Measurements from ENCODE around the gene OLIG3. TPM values are rescaled to one million over a fixed set of nuclear protein-coding genes. Genes with fewer than 3 reads are reported as not detected.

The OLIG3 gene
- total RNA-seq, 1 experiment from 2014 or later = not detected

- BruUV-seq (replicated peaks) = no TSS peak
- Histone ChIP-seq H3K9me3 (ENCODE audit: low read depth, low read length, poor library complexity, severe bottlenecking) (no peaks in the 10 kb centered on the region), H3K27ac (ENCODE audit: low read depth, low read length, poor library complexity, severe bottlenecking) (no peak overlapping the region), H3K36me3 (ENCODE audit: insufficient read depth, low read length, poor library complexity, severe bottlenecking) (no peaks in the 10 kb centered on the region), H3K4me3 (ENCODE audit: low read depth, low read length, poor library complexity, severe bottlenecking) (no peak overlapping the region), H3K27me3 (replicated peaks; ENCODE audit: insufficient read depth, low read depth, low read length, poor library complexity) (peaks cover 100% of the 10 kb centered on the region), H3K4me1 (ENCODE audit: insufficient read depth, low read length, poor library complexity, severe bottlenecking) (no peaks in the 10 kb centered on the region)
- CTCF ChIA-PET = no interaction called here
- POLR2A ChIA-PET (ENCODE audit: low non-redundant PET) = no interaction called here
- TF ChIP-seq CTCF (conservative IDR thresholded peaks at IDR 0.05; ENCODE audit: low read depth, low read length) (no peak), EZH2 (IDR thresholded peaks at IDR 0.05; ENCODE audit: borderline replicate concordance, low read depth, low read length, poor library complexity, severe bottlenecking) (peak; percentile 16)
- DNase-seq (ENCODE audit: low spot score) = no peak
- intact Hi-C loops (cut with micrococcal nuclease; ENCODE audit: unreplicated experiment) = no loop called here
Observed at GRCh38 chr6:137494988-137495702, 951 bp upstream of the OLIG3 start.

- Histone ChIP-seq H3K4me3 (ENCODE audit: low read depth, low read length, poor library complexity, severe bottlenecking) (no peak overlapping the region), H3K36me3 (ENCODE audit: insufficient read depth, low read length, poor library complexity, severe bottlenecking) (no peaks in the 10 kb centered on the region), H3K9me3 (ENCODE audit: low read depth, low read length, poor library complexity, severe bottlenecking) (no peaks in the 10 kb centered on the region), H3K27ac (ENCODE audit: low read depth, low read length, poor library complexity, severe bottlenecking) (no peak overlapping the region), H3K27me3 (replicated peaks; ENCODE audit: insufficient read depth, low read depth, low read length, poor library complexity) (peaks cover 100% of the 10 kb centered on the region), H3K4me1 (ENCODE audit: insufficient read depth, low read length, poor library complexity, severe bottlenecking) (no peaks in the 10 kb centered on the region)
- intact Hi-C loops (cut with micrococcal nuclease; ENCODE audit: unreplicated experiment) = no loop called here
- no peak for DNase-seq (ENCODE audit: low spot score)
- ChIA-PET POLR2A (ENCODE audit: low non-redundant PET) (no interaction called here), CTCF (no interaction called here)
- TF ChIP-seq CTCF (conservative IDR thresholded peaks at IDR 0.05; ENCODE audit: low read depth, low read length) = no peak
- peak; percentile 99 for TF ChIP-seq EZH2 (IDR thresholded peaks at IDR 0.05; ENCODE audit: borderline replicate concordance, low read depth, low read length, poor library complexity, severe bottlenecking)
- BruUV-seq (replicated peaks) = no TSS peak
Observed at GRCh38 chr6:137493218-137494038, 766 bp downstream of the OLIG3 start.

- H3K9me3 ChIP-seq (ENCODE audit: low read depth, low read length, poor library complexity, severe bottlenecking) = no peaks in the 10 kb centered on the region
- TF ChIP-seq EZH2 (IDR thresholded peaks at IDR 0.05; ENCODE audit: borderline replicate concordance, low read depth, low read length, poor library complexity, severe bottlenecking) (peak; percentile 69), CTCF (conservative IDR thresholded peaks at IDR 0.05; ENCODE audit: low read depth, low read length) (no peak)
- no TSS peak for BruUV-seq (replicated peaks)
- no peak overlapping the region for H3K4me3 ChIP-seq (ENCODE audit: low read depth, low read length, poor library complexity, severe bottlenecking)
- ChIA-PET POLR2A (ENCODE audit: low non-redundant PET) (no interaction called here), CTCF (interaction anchor here (0.6 kb wide), 1 partner anchor 100 kb away, joined by 5 read pairs; no protein-coding TSS in a partner anchor)
- no peaks in the 10 kb centered on the region for H3K4me1 ChIP-seq (ENCODE audit: insufficient read depth, low read length, poor library complexity, severe bottlenecking)
- intact Hi-C loops (cut with micrococcal nuclease; ENCODE audit: unreplicated experiment) = no loop called here
- H3K27ac ChIP-seq (ENCODE audit: low read depth, low read length, poor library complexity, severe bottlenecking) = no peak overlapping the region
- peaks cover 100% of the 10 kb centered on the region for H3K27me3 ChIP-seq (replicated peaks; ENCODE audit: insufficient read depth, low read depth, low read length, poor library complexity)
- H3K36me3 ChIP-seq (ENCODE audit: insufficient read depth, low read length, poor library complexity, severe bottlenecking) = no peaks in the 10 kb centered on the region
- DNase-seq (ENCODE audit: low spot score) = no peak
Observed at GRCh38 chr6:137492289-137493217, 1.6 kb downstream of the OLIG3 start.
